Measurements from ENCODE around the gene CDK16. TPM values are rescaled to one million over a fixed set of nuclear protein-coding genes. Genes with fewer than 3 reads are reported as not detected.
A peak's percentile ranks its signal among the peaks of the same experiment; 100 is the strongest.

Gene CDK16
- total and polyA plus RNA-seq, 8 donors: 29.9 to 47.9 (median 37.1) TPM

DNA sequence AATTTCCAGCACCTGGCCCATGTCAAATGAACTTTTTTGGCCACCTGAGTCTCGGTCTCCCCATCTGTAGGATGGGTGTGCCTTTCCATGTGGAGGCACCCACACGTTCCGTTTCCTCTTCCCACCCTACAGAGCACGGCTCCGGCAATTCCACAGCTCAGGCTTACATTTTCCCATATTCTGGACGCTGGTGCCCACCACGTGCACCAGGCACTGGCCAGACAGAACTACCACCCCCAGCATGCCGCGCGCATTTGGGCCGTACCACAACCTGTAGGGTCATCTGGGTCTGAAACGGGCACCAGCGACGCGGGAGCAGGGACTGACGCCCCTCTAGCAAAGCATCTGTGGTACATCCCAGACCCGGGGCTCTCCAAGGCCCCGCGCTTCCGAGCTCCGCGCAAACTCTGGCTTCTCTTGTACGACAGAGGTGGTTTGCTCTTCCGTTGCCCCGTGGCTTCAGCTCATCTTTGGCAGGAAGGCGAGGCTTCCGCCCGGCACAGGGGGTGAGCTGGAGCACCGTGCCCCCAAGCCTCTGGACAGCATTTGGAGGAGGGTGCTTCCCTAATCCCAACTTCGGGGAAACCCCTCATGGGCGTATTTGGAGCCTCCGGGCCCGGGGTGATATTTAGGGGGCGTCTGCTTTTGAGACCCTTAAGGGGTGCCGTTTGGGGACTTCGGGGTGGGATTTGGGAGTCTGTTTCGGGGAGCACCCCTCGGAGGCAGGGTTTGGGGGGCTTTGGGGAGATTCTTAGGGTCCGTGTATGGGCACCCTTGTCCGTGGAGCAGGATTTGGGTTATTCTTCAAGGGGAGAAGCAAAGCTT, 27.8 kb upstream of the CDK16 start:
- peaks cover 0 to 3% (median 0%) of the 10 kb centered on the region in 4 donors for H3K27me3 ChIP-seq
- no peak for FAIRE-seq
- peak overlapping the region; percentile 19 to 57 (median 34) for H3K4me3 ChIP-seq
- no peaks in the 10 kb centered on the region for H3K9me3 ChIP-seq
- peak; percentile 72 to 86 (median 81) for ATAC-seq
- H3K36me3 ChIP-seq: peaks cover 0 to 8% (median 0%) of the 10 kb centered on the region in 3 donors
- 3 to 17% methylated on average over 40 of the region's 40 CpGs for WGBS, 2 donors
- H3K27ac ChIP-seq: peak overlapping the region in 2 of 4 donors; percentile 28 to 30
- intact Hi-C loops (cut with DNase I): loop anchor here in 2 of 3 donors (5.0 to 10.0 kb wide), 2 partner anchors 184 to 197 kb away; partner anchors contain the start of gene ZNF157 (in 1 of the 2)
- H3K4me1 ChIP-seq: peaks cover 0 to 16% (median 12%) of the 10 kb centered on the region in 3 donors
- DNase-seq: peak; percentile 83 to 94 (median 86)
- TF ChIP-seq, protein P1, sequence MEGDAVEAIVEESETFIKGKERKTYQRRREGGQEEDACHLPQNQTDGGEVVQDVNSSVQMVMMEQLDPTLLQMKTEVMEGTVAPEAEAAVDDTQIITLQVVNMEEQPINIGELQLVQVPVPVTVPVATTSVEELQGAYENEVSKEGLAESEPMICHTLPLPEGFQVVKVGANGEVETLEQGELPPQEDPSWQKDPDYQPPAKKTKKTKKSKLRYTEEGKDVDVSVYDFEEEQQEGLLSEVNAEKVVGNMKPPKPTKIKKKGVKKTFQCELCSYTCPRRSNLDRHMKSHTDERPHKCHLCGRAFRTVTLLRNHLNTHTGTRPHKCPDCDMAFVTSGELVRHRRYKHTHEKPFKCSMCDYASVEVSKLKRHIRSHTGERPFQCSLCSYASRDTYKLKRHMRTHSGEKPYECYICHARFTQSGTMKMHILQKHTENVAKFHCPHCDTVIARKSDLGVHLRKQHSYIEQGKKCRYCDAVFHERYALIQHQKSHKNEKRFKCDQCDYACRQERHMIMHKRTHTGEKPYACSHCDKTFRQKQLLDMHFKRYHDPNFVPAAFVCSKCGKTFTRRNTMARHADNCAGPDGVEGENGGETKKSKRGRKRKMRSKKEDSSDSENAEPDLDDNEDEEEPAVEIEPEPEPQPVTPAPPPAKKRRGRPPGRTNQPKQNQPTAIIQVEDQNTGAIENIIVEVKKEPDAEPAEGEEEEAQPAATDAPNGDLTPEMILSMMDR (IDR thresholded peaks at IDR 0.05): no peak

DNA sequence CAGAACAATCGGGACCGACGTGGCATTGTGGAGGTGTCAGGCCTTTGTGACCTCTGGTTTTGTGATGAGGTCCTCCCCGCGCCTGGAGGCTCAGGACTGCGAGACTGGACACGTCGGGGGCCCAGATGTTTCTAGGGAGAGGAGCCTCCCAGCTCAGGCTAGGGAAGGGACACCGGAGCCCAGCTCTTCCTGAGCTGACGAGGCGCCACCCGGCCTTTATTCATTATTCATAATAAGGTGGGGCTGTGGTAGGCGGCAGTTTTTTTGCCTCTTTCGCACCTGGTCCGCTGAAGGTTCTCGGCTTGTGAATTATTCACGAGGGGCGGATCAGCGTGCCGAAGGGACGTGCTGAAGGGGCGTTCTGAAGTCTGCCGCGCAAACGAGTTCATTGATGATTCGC, 27.1 kb upstream of the CDK16 start:
- peak overlapping the region in 1 of 4 donors; percentile 28 for H3K27ac ChIP-seq
- peak in 5 of 6 donors; percentile 33 to 70 (median 34) for DNase-seq
- TF ChIP-seq, protein P1 (IDR thresholded peaks at IDR 0.05): no peak
- peaks cover 0 to 3% (median 0%) of the 10 kb centered on the region in 3 donors for H3K36me3 ChIP-seq
- peaks cover 0 to 22% (median 15%) of the 10 kb centered on the region in 3 donors for H3K4me1 ChIP-seq
- WGBS, 2 donors: 0 to 24% methylated on average over 26 of the region's 26 CpGs
- peak; percentile 15 to 37 (median 22) for ATAC-seq
- no peak for FAIRE-seq
- no peaks in the 10 kb centered on the region for H3K9me3 ChIP-seq
- H3K4me3 ChIP-seq: peak overlapping the region; percentile 19 to 57 (median 34)
- peaks cover 0 to 3% (median 0%) of the 10 kb centered on the region in 4 donors for H3K27me3 ChIP-seq
- intact Hi-C loops (cut with DNase I): loop anchor here in 2 of 3 donors (5.0 to 10.0 kb wide), 2 partner anchors 183 to 196 kb away; partner anchors contain the start of gene ZNF157 (in 1 of the 2)

DNA sequence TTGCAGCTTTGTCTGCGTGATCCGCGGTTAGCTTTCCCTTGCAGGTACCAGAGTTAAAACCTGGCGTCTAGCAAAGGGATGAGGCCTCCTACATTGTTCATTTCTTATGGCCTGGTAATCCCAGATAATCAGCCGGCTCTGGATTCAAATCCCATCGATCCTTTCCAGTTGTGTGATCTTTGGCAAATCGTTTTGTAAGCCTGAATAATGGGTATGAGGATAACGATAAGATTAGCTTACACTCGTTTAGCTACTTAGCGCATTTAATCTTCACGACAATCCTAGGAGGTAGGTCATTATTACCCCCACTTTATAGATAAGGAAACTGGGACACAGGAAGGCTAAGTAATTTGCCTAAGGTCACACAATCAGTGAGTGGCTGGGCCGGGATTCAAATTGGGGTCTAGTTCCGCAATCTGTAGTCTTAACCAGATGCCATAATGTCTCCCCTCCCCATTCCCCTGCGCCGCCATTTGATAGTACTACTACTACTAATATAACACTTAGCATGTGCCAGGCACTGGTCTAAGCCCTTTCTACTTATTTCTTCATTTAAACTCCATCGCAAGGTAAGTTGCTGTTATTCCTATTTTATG, 26.6 kb upstream of the CDK16 start:
- DNase-seq (peak in 2 of 6 donors; percentile 10 to 11), FAIRE-seq (no peak), ATAC-seq (no peak)
- Histone ChIP-seq H3K4me1 (peaks cover 0 to 27% (median 15%) of the 10 kb centered on the region in 3 donors), H3K27me3 (peaks cover 0 to 3% (median 0%) of the 10 kb centered on the region in 4 donors), H3K36me3 (no peaks in the 10 kb centered on the region), H3K27ac (no peak overlapping the region), H3K4me3 (peak overlapping the region in 2 of 4 donors; percentile 47 to 57), H3K9me3 (no peaks in the 10 kb centered on the region)
- 36 to 45% methylated on average over 16 of the region's 16 CpGs for WGBS, 2 donors
- intact Hi-C loops (cut with DNase I): loop anchor here in 2 of 3 donors (5.0 to 10.0 kb wide), 2 partner anchors 183 to 195 kb away; partner anchors contain the start of gene ZNF157 (in 1 of the 2)
- TF ChIP-seq, protein P1 (IDR thresholded peaks at IDR 0.05): no peak

DNA sequence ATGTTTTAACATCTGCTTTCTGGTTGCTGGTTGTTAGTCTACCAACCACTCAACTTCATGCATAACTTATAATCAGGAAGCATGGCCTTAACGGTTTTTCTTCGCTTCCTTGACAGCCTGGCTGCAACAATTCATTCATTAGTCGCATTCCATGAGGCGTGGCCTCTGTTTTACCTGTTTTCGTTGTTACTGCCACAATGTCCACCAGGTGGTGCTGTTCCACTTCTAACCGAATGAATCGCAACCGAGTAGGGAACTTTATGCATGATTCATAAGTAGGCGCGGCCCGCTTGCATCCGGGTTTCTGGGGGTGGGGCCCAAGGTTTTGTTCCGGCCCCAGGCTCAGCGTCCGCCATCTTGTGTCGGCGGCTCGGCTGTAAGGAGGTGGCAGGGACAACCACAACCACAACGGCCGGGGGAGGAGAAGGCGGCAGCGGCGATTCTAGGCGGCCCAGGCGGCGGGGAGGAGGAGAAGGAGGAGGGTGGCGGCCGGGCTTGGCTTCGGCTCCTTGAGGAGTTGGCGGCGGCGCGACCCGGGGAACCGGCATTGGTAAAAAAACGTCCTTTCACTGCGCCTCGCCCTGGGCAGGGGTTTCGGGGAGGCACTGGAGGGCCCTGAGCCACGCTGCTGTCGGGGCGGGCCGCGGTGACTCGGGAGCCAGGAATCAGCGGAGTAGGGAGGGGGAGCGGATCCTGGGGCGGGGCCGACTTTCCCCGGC, 24.8 kb upstream of the CDK16 start, which contains the start of gene UBA1:
UBA1 (plus strand) TSS at position 355 of the 719 bp plus-strand sequence. CDS start 4,974 bp downstream, outside the sequence.
- FAIRE-seq: peak; percentile 99
- TF ChIP-seq, protein P1 (IDR thresholded peaks at IDR 0.05): peak; percentile 79 to 95 (median 90)
- peak; percentile 90 to 94 (median 93) for ATAC-seq
- Histone ChIP-seq H3K4me1 (peaks cover 0 to 31% (median 15%) of the 10 kb centered on the region in 3 donors), H3K36me3 (peaks cover 0 to 1% (median under 1%) of the 10 kb centered on the region in 3 donors), H3K4me3 (peak within 1 kb of the TSS; percentile 70 to 93 (median 90)), H3K27me3 (peaks cover 0 to 3% (median 0%) of the 10 kb centered on the region in 4 donors), H3K9me3 (no peaks in the 10 kb centered on the region), H3K27ac (peak within 1 kb of the TSS; percentile 80 to 91 (median 84))
- intact Hi-C loops (cut with DNase I): loop anchor here in 2 of 3 donors (5.0 to 10.0 kb wide), 2 partner anchors 181 to 194 kb away; partner anchors contain the start of gene ZNF157 (in 1 of the 2)
- peak; percentile 89 to 99 (median 98) for DNase-seq
- 0 to 1% methylated on average over 46 to 50 of the region's 50 CpGs for WGBS, 2 donors

Measured in pancreas (tissue), 10 donors.